Loucy (cell line): Measurements from ENCODE around the gene CAPN14.

Source experiments
- H2AFZ ChIP-seq: fragments of 200-600 bp; sonication (generic); 2 replicates; pipeline ENCODE4 v1.6.0; 2016; ENCODE audit warnings: antibody characterized with exemption, mild to moderate bottlenecking, low read length, moderate library complexity
- H3F3A ChIP-seq: fragments of 200-600 bp; 2 replicates; pipeline ENCODE4 v1.6.0; 2016; ENCODE audit warnings: antibody characterized with exemption, low read depth, mild to moderate bottlenecking
- H3K27me3 ChIP-seq: fragments of 200-600 bp; sonication (generic); 2 replicates; pipeline ENCODE4 v1.6.1; 2014; ENCODE audit warnings: low read length, mild to moderate bottlenecking; ENCODE audit not compliant: insufficient read depth, poor library complexity, severe bottlenecking
- H3K36me3 ChIP-seq: fragments of 200-600 bp; sonication (generic); 2 replicates; pipeline ENCODE4 v1.6.1; 2016; ENCODE audit warnings: low read length; ENCODE audit not compliant: insufficient read depth
- H3K4me1 ChIP-seq: fragments of 200-600 bp; sonication (generic); 2 replicates; pipeline ENCODE4 v1.5.1; 2014; ENCODE audit warnings: low read length, mild to moderate bottlenecking; ENCODE audit not compliant: insufficient read depth, poor library complexity, severe bottlenecking
- H3K4me2 ChIP-seq: fragments of 200-600 bp; sonication (generic); 2 replicates; pipeline ENCODE4 v1.6.0; 2014; ENCODE audit warnings: antibody characterized with exemption, low read length, low read depth, mild to moderate bottlenecking; ENCODE audit not compliant: poor library complexity, severe bottlenecking
- H3K4me3 ChIP-seq: fragments of 200-600 bp; sonication (generic); 2 replicates; pipeline ENCODE4 v1.5.1; 2014; ENCODE audit warnings: low read length, mild to moderate bottlenecking, mixed read lengths; ENCODE audit not compliant: poor library complexity, severe bottlenecking
- H3K79me2 ChIP-seq: fragments of 200-600 bp; sonication (generic); 2 replicates; pipeline ENCODE4 v1.6.1; 2014; ENCODE audit warnings: low read length; ENCODE audit not compliant: insufficient read depth
- H3K9ac ChIP-seq: fragments of 200-600 bp; sonication (generic); 2 replicates; pipeline ENCODE4 v1.6.0; 2014; ENCODE audit warnings: mild to moderate bottlenecking, low read depth, low read length, moderate library complexity; ENCODE audit not compliant: poor library complexity, severe bottlenecking
- H3K9me2 ChIP-seq: fragments of 200-600 bp; sonication (generic); replicated peaks from 2 replicates; pipeline ENCODE4 v1.6.1; 2016; ENCODE audit warnings: low read depth, low read length, mixed read lengths
- H3K9me3 ChIP-seq: fragments of 200-600 bp; sonication (generic); 2 replicates; pipeline ENCODE4 v1.6.1; 2014; ENCODE audit warnings: mild to moderate bottlenecking, antibody characterized with exemption, low read length, low read depth; ENCODE audit not compliant: insufficient read depth
- H4K20me1 ChIP-seq: fragments of 200-600 bp; sonication (generic); 2 replicates; pipeline ENCODE4 v1.6.0; 2014; ENCODE audit warnings: antibody characterized with exemption, low read length, mild to moderate bottlenecking; ENCODE audit not compliant: insufficient read depth, poor library complexity, severe bottlenecking
- EZH2phosphoT487 ChIP-seq: fragments of 200-600 bp; IDR thresholded peaks from 2 replicates; pipeline ENCODE4 v1.6.1; 2018; ENCODE audit warnings: antibody characterized with exemption, mild to moderate bottlenecking, moderate library complexity, borderline replicate concordance
- TF ChIP-seq, protein P1 (sequence below): fragments of 200-600 bp; sonication (generic); conservative IDR thresholded peaks from 2 replicates; pipeline ENCODE4 v1.5.1; 2014; ENCODE audit warnings: mild to moderate bottlenecking, antibody characterized with exemption, low read length

The CAPN14 gene

DNA sequence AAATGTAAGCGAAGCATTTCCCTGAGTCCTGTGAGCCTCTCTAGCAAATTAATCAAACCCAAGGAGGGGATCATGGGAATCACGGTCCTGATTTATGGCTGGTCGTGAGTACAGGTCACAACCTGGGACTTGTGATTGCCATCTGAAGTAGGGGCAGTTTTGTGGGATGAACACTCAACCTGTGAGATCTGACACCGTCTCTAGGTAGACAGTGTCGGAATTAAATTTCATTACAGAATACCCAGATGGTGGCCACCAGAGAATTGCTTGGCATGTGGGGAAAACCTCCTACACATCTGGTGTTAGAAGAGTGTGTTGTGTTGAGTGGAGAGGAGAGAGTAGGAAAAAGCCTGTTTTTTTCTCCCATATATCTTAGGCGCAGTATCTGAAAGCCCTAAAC is 12.5 kb downstream of the CAPN14 start:
- Histone ChIP-seq H4K20me1 (no peaks in the 10 kb centered on the region), H3K79me2 (no peaks in the 10 kb centered on the region), H3K4me3 (no peak overlapping the region), H3K36me3 (no peaks in the 10 kb centered on the region), H3K4me1 (no peaks in the 10 kb centered on the region), H2AFZ (no peak overlapping the region), H3K27me3 (no peaks in the 10 kb centered on the region), H3K9me2 (no peaks in the 10 kb centered on the region), H3F3A (no peaks in the 10 kb centered on the region), H3K9ac (no peak overlapping the region), H3K4me2 (no peak overlapping the region), H3K9me3 (no peaks in the 10 kb centered on the region)
- TF ChIP-seq, protein P1, sequence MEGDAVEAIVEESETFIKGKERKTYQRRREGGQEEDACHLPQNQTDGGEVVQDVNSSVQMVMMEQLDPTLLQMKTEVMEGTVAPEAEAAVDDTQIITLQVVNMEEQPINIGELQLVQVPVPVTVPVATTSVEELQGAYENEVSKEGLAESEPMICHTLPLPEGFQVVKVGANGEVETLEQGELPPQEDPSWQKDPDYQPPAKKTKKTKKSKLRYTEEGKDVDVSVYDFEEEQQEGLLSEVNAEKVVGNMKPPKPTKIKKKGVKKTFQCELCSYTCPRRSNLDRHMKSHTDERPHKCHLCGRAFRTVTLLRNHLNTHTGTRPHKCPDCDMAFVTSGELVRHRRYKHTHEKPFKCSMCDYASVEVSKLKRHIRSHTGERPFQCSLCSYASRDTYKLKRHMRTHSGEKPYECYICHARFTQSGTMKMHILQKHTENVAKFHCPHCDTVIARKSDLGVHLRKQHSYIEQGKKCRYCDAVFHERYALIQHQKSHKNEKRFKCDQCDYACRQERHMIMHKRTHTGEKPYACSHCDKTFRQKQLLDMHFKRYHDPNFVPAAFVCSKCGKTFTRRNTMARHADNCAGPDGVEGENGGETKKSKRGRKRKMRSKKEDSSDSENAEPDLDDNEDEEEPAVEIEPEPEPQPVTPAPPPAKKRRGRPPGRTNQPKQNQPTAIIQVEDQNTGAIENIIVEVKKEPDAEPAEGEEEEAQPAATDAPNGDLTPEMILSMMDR: no peak
- TF ChIP-seq EZH2phosphoT487: no peak

DNA sequence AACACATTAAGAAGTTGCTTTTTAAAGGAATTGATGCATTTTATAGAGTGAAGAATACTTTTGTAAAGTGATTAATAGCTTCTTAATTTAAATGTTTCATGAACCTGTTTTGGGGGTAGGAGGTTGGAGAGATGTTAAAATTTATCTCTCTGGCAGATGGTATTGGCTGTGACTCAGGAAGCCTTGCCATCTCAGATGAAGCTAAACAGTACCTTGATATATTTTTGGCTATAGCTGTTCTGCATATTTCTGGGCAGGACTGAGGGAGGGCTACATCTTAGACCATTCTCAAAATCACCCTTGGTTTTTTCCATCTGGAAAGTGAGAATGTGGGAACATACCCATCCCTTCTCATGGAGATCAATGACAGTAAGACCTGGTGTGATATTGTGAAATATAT is 13.4 kb downstream of the CAPN14 start:
- Histone ChIP-seq H3K9me3 (no peaks in the 10 kb centered on the region), H3K9me2 (no peaks in the 10 kb centered on the region)

GRCh38 chr2:31202833-31203232 is 14.5 kb downstream of the CAPN14 start:
- no peak for TF ChIP-seq EZH2phosphoT487
- TF ChIP-seq, protein P1: no peak
- H3K9me3 ChIP-seq: no peaks in the 10 kb centered on the region
- H3K4me1 ChIP-seq: no peaks in the 10 kb centered on the region
- H3K9me2 ChIP-seq: no peaks in the 10 kb centered on the region
- H3K36me3 ChIP-seq: no peaks in the 10 kb centered on the region
- H3K4me3 ChIP-seq: no peak overlapping the region
- no peak overlapping the region for H3K9ac ChIP-seq
- no peak overlapping the region for H2AFZ ChIP-seq
- H3K79me2 ChIP-seq: no peaks in the 10 kb centered on the region
- no peaks in the 10 kb centered on the region for H3F3A ChIP-seq
- H3K4me2 ChIP-seq: no peak overlapping the region
- no peaks in the 10 kb centered on the region for H3K27me3 ChIP-seq
- H4K20me1 ChIP-seq: no peaks in the 10 kb centered on the region

More for the DNA sequence above, 13.4 kb downstream of the CAPN14 start:
- no peaks in the 10 kb centered on the region for H3K4me1 ChIP-seq
- no peaks in the 10 kb centered on the region for H3K79me2 ChIP-seq
- no peaks in the 10 kb centered on the region for H3F3A ChIP-seq
- no peak overlapping the region for H3K4me3 ChIP-seq
- H4K20me1 ChIP-seq: no peaks in the 10 kb centered on the region
- no peak overlapping the region for H3K4me2 ChIP-seq
- H3K27me3 ChIP-seq: no peaks in the 10 kb centered on the region
- no peak overlapping the region for H3K9ac ChIP-seq
- TF ChIP-seq, protein P1: no peak
- no peaks in the 10 kb centered on the region for H3K36me3 ChIP-seq
- no peak overlapping the region for H2AFZ ChIP-seq
